ENCODE data around the gene PPP1R1A. TPM values are rescaled to one million over a fixed set of nuclear protein-coding genes. Genes with fewer than 3 reads are reported as not detected.
A peak's percentile ranks its signal among the peaks of the same experiment; 100 is the strongest.

Gene PPP1R1A
- total RNA-seq, 1 donor from 2014 or later: 75.0 TPM

GRCh38 chr12:54606556-54606955 is 18.1 kb upstream of the PPP1R1A start:
- TF ChIP-seq, protein P1, sequence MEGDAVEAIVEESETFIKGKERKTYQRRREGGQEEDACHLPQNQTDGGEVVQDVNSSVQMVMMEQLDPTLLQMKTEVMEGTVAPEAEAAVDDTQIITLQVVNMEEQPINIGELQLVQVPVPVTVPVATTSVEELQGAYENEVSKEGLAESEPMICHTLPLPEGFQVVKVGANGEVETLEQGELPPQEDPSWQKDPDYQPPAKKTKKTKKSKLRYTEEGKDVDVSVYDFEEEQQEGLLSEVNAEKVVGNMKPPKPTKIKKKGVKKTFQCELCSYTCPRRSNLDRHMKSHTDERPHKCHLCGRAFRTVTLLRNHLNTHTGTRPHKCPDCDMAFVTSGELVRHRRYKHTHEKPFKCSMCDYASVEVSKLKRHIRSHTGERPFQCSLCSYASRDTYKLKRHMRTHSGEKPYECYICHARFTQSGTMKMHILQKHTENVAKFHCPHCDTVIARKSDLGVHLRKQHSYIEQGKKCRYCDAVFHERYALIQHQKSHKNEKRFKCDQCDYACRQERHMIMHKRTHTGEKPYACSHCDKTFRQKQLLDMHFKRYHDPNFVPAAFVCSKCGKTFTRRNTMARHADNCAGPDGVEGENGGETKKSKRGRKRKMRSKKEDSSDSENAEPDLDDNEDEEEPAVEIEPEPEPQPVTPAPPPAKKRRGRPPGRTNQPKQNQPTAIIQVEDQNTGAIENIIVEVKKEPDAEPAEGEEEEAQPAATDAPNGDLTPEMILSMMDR (IDR thresholded peaks at IDR 0.05; ENCODE audit: borderline replicate concordance): no peak
- H3K4me1 ChIP-seq: no peaks in the 10 kb centered on the region
- intact Hi-C loops (cut with micrococcal nuclease): no loop called here
- peaks cover 45% of the 10 kb centered on the region for H3K27me3 ChIP-seq (ENCODE audit: low read depth)
- H3K36me3 ChIP-seq: no peaks in the 10 kb centered on the region
- no peak overlapping the region for H3K4me3 ChIP-seq
- no peaks in the 10 kb centered on the region for H3K9me3 ChIP-seq (replicated peaks)
- DNase-seq: no peak
- H3K27ac ChIP-seq (replicated peaks): no peak overlapping the region

DNA sequence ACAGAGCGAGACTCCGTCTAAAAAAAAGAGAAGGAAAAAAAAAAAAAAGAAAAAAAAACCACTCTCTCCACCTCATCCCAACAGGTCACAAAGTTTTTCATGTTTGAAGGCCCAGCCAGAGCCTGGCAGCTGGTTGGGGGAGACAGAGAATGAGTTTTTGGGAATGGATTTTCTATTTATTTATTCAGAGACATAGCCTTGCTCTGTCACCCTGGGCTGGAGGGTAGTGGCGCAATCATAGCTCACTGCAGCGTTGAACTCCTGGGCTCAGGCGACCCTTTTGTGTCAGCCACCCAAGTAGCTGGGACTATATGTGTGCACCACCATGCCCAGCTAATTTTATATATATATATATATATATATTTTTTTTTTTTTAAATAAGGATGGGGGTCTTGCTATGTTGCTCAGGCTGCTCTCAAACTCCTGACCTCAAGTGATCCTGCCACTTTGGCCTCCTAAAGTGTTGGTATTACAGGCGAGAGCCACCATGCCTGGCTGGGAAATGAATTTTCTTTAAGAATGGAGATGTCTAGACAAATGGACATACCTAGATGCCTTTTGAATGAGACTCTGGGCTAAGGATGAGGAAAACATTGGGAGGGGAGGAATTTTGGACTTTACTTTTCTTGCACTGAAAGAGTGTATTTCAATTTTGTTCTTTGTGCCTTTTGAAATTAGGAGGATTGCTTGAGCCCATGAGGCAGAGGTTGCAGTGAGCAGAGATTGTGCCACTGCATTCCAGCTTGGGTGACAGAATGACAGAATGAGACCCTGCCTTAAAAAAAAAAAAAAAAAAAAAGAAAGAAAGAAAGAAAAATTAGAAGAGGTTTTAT is 16.9 kb upstream of the PPP1R1A start:
- Histone ChIP-seq H3K27ac (replicated peaks) (no peak overlapping the region), H3K27me3 (ENCODE audit: low read depth) (peaks cover 33% of the 10 kb centered on the region), H3K9me3 (replicated peaks) (no peaks in the 10 kb centered on the region), H3K36me3 (no peaks in the 10 kb centered on the region), H3K4me1 (no peaks in the 10 kb centered on the region), H3K4me3 (no peak overlapping the region)
- TF ChIP-seq, protein P1 (IDR thresholded peaks at IDR 0.05; ENCODE audit: borderline replicate concordance): no peak
- intact Hi-C loops (cut with micrococcal nuclease): no loop called here
- no peak for DNase-seq

DNA sequence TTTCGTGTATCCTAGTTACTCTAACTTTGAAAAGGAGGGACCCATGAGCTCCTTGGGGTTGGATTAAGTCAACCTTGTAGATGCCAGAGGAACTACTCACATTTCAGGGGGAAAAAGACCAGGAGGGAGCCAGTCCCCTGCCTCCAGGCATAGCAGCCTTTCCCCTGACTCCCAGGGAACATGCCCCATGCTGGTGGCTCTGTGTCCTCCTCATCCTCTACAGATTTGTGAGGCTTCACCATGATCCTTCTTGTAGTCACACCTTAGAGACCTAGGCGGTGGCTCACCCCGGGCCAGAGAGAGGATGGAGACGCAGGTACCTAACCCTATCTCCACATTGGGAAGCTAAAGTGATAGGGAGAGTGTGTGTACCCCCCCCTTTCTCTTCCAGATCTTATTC is 16.0 kb upstream of the PPP1R1A start:
- TF ChIP-seq, protein P1 (IDR thresholded peaks at IDR 0.05; ENCODE audit: borderline replicate concordance): no peak
- intact Hi-C loops (cut with micrococcal nuclease): no loop called here
- no peak overlapping the region for H3K4me3 ChIP-seq

DNA sequence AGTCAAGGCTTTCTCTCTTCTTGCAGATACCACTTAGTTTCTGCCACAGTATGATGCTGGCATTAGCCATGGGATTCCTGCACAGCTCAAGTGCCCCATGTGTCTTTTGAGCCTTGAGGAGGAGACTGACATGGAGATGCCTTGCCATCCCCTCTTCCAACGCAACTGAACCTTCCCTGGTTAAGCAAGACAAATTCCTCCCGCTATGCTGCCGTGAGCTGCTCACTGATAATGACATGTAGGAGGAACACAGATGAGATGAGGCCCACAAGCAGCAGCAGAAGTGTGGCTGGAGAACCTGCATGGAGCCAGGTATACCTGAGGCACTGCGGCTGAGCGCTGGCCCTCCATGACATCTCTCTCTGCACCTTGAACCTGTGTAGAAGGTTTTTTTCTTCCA is 15.4 kb upstream of the PPP1R1A start:
- Histone ChIP-seq H3K4me1 (no peaks in the 10 kb centered on the region), H3K27ac (replicated peaks) (no peak overlapping the region), H3K36me3 (no peaks in the 10 kb centered on the region), H3K27me3 (ENCODE audit: low read depth) (peaks cover 23% of the 10 kb centered on the region), H3K9me3 (replicated peaks) (no peaks in the 10 kb centered on the region), H3K4me3 (no peak overlapping the region)
- intact Hi-C loops (cut with micrococcal nuclease): no loop called here
- TF ChIP-seq, protein P1 (IDR thresholded peaks at IDR 0.05; ENCODE audit: borderline replicate concordance): no peak
- DNase-seq: no peak

More for the DNA sequence above, 16.0 kb upstream of the PPP1R1A start:
- no peaks in the 10 kb centered on the region for H3K9me3 ChIP-seq (replicated peaks)
- H3K27me3 ChIP-seq (ENCODE audit: low read depth): peaks cover 23% of the 10 kb centered on the region
- no peak for DNase-seq
- no peak overlapping the region for H3K27ac ChIP-seq (replicated peaks)
- H3K4me1 ChIP-seq: no peaks in the 10 kb centered on the region
- no peaks in the 10 kb centered on the region for H3K36me3 ChIP-seq

GRCh38 chr12:54603173-54603814 is 14.8 kb upstream of the PPP1R1A start:
- TF ChIP-seq, protein P1 (IDR thresholded peaks at IDR 0.05; ENCODE audit: borderline replicate concordance): peak; percentile 80
- intact Hi-C loops (cut with micrococcal nuclease): no loop called here
- no peaks in the 10 kb centered on the region for H3K36me3 ChIP-seq
- no peaks in the 10 kb centered on the region for H3K4me1 ChIP-seq
- H3K27ac ChIP-seq (replicated peaks): no peak overlapping the region
- H3K27me3 ChIP-seq (ENCODE audit: low read depth): peaks cover 23% of the 10 kb centered on the region
- H3K4me3 ChIP-seq: no peak overlapping the region
- H3K9me3 ChIP-seq (replicated peaks): no peaks in the 10 kb centered on the region
- DNase-seq: peak; percentile 28
